NCI-H524 treated with DMSO at 0.1 percent for 48 hours (cell line): Measurements from ENCODE around the gene ZNF816.
"Not testable (repeated sequence)": the region's sequence is repeated elsewhere in the genome, so short reads cannot be mapped to it uniquely, and the experiment has no call there.

Experiments used
- DNase-seq: peaks from one replicate; lab custom pipeline; 2025; lab: John Stamatoyannopoulos, UW

ZNF816 gene

DNA sequence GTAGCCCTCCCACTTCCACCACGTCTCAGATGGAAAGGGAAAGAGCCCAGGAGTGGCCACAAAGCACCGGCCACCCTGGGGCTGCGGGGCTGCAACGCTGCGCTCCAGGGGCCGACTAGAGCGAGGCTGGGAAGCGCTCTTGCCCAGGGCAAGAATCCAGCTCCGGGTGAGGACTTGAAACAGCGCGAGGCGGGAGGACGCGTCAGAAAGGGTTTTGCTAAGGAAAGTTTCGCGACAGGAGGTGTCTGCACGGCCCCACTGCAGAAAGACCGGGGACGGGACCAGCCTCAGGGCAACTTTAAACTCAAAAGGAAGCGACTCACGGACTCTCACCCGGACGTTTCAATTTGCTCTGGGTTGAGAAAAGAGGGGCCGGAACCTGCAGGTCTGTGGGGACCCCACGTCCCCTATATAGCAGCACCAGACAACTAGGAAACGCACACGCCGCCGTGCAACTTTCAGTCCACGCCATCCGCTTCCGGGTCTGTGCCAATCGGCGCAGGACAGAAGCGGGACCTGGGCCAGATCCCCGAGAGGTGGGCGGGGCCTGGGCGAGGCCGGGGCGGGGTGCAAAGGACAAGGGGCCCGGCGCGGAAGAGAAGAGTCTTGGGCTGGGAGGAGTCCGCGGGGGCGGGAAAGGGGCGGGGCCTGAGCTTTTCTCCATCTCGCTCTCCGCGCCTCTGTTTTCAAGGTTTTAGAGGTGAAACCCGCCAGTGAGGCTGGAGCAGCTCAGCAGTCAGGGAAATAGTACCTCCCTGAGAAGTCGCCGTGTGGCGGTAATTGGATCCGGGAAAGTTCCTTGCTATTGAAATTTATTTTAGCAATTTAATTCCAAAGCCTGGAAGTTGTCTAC, at the start of gene ZNF816:
Gene ZNF816 (minus strand): TSS at position 488 of the 853 bp plus-strand sequence. CDS start 6,792 bp downstream, outside the sequence.
- peak; percentile 9 for DNase-seq

DNA sequence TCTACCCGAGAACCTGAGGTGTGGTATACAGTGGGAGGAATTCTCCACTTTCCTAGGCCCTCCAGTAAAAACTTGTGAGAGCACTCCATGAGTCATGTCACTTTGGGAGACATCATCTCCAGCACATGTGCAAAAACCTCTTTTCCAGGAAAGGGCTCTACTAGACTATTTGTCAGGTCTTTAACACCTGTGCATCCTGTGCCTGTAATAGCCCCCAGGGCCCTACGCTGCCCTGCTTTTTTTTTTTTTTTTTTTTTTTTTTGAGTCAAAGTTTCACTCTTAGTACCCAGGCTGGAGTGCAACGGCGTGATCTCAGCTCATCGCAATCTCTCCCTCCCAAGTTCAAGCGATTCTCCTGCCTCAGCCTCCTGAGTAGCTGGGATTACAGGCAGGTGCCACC, 49.3 kb upstream of the ZNF816 start:
- no peak for DNase-seq

DNA sequence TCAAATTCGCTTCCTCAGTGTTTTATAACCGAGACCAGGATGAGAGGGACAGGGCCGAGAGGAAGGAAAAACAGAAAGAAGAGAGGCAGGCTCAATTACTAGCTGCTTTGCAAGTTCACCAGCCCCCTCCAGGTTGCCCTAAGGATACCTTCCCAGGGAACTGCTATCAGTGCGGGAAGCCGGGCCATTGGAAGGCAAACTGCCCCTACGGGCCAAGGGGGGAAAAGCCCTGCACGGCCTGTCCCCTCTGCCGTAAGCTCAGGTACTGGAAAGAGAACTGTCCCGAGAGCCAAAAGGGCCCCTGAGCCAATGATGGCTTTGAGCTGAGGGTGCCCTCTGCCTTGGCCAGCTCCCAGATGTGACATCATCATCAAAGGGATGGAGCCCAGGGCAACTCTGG, 47.8 kb upstream of the ZNF816 start:
- no peak for DNase-seq

DNA sequence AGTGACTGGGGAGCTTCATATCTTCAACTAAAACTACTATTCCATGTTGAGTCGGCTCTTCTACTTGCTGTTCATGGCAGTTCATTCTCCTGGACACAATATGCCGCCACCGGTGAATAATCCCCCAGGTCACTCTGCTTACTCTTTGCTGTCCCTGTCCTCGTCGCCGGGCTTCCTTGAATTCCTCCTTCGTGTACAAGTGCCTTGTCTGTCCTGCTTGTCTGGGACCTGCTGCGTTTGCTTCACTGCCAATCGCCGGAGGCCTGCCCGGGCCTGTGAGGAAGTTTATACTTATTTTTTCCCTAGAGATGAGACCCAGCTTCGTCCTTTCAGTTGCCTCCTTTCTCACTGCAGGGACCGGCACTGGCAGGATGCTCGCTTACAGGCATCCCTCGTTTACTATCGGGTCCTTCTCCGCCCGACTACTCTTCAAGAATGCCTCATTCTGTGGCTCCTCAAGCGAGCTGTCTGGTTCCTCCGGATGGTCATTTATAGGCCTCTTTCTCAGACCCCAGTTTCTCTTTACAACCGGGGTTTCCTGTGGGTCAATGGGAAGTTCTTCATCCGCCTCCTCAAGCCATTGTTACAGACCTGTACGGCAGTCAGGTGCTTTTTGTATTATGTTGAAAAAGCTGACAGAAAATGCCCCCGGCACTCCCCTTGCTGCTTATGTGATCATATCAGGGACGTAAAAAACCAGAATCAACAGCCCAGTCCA, 45.5 kb upstream of the ZNF816 start:
- DNase-seq: no peak

DNA sequence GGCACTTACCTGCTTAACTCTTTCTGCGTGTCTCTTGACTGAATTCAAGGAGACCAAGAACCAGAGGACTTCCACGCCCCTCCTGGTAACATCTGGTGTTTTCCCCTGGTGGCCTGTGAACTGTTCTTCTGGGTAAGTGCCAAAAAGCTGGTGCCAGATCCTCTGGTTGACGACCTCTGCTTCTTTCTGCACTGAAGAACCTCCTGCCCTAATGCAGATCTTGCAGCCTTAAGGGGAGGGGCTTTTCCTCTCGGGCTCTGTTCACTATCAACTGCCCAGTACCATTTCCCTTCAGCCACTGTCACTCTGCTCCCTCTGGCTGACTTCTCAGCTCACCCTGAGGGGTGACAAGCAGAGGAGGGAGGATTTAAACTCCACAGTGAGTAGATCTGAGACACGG, 44.9 kb upstream of the ZNF816 start:
- DNase-seq: no peak

DNA sequence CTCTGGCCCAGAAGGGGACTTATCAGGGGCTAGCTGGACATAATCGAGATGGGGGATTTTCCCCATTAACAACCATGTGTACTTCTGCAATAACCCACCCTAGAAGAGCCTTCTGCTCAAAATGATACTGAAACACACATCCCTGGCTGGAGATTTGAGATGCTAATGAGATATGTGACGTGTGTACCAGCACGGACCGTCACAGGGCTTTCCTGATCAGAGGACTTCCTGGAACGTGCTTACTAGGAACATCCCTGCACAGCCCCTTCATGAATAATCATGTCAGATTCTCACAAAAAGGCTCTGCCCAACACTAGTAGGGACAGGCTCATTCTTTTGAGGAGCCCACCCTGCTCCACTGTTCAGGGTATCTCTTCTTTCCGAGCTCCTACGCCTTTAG, 44.5 kb upstream of the ZNF816 start:
- DNase-seq: no peak

DNA sequence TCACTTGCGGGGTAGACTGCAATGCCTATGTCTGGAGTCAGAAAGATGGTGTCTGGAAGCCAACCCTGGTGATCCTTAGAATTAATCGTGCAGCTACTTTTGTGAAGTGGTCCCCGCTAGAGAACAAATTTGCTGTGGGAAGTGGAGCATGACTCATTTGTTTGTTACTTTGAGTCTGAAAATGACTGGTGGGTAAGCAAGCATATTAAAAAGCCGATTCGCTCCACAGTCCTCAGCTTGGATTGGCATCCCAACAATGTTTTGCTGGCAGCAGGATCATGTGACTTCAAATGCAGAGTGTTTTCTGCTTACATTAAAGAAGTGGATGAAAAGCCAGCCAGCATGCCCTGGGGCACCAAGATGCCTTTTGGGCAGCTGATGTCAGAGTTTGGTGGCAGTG, 41.6 kb upstream of the ZNF816 start:
- no peak for DNase-seq

DNA sequence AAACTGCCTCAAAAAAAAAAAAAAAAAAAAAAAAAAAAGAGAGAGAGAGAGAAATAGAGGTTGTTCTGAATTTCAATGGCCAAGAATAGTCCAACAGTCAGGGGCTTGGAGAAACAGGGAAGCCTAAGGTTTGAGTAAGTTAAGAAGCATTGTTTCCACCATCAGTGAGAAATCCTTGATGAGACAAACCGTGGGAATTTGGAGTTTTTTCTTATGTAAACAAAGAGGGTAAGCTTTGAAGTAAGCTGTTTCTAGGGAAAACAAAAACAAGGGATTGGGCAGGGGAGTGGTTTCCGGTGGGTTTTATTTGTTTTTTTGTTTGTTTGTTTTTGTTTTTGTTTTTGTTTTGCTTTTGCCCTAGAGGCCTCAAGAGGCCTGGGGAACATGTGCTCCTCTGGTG, 39.8 kb upstream of the ZNF816 start:
- DNase-seq: no peak

DNA sequence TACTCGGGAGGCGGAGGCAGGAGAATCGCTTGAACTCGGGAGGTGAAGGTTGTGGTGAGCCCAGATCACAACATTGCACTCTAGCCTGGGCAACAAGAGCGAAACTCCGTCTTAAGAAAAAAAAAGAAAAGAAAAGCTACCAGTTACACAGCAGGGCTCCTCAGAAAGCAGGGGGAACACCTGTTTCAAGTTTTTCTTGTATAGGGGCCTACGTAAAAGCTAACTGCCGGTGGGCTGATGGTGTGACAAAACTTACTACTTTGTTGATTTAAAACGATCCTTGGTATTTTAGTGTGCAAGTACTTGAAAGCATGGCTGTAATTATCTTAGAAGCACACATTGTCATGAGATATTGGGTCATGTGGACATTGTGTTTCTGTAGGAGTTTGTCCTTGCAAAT, 35.3 kb upstream of the ZNF816 start:
- DNase-seq: no peak

DNA sequence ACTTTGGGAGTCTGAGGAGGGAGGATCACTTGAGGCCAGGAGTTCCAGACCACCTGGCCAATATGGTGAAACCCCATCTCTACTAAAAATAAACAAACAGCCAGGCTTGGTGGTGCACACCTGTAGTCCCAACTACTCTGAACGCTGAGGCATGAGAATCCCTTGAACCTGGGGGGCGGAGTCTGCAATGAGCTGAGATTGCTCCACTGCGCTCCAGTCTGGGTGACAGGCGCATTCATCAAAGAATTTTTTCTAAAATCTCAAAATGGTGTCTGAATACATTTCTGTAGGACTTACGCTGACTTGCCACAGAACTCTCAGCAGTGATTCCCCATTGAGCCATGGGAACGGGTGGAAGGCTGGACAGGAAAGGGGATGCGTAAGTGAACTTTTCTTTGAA, 33.0 kb upstream of the ZNF816 start:
- DNase-seq: no peak

DNA sequence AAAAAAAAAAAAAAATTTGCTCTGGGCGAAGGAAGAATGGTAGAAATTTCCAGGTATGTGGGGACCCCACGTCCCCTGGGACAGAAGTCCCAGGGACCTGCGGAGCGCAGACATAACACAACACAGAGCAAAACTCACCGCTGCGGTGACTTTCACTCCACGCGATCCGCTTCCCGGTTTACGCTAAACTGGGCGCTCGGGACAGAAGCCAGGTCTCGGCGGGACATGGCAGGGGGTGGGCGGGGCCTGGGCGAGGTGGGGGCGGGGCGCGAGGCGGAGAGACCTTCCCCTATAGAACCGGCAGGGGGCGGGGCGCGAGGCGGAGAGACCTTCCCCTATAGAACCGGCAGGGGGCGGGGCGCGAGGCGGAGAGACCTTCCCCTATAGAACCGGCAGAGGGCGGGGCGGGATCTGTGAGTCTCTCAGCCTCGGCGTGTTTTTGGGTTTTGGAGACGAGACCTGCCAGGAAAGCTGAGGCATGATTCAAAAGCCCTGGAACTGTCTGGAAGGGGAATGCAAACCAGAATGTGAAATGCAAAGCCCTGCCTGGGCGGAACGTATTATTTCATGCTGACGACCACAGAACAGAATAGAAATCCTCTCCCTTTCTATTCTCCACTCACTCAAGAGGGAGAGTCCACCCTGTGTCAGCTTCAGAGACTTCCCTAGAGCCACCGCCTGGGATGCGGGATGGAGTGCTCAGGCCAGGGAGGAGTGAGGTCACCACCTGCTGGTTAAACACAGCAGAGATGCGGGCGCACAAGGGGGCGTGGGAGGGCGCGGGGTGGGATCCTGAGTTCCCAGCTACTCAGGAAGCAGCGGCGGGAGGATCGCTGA, 30.9 kb upstream of the ZNF816 start:
- no peak for DNase-seq

DNA sequence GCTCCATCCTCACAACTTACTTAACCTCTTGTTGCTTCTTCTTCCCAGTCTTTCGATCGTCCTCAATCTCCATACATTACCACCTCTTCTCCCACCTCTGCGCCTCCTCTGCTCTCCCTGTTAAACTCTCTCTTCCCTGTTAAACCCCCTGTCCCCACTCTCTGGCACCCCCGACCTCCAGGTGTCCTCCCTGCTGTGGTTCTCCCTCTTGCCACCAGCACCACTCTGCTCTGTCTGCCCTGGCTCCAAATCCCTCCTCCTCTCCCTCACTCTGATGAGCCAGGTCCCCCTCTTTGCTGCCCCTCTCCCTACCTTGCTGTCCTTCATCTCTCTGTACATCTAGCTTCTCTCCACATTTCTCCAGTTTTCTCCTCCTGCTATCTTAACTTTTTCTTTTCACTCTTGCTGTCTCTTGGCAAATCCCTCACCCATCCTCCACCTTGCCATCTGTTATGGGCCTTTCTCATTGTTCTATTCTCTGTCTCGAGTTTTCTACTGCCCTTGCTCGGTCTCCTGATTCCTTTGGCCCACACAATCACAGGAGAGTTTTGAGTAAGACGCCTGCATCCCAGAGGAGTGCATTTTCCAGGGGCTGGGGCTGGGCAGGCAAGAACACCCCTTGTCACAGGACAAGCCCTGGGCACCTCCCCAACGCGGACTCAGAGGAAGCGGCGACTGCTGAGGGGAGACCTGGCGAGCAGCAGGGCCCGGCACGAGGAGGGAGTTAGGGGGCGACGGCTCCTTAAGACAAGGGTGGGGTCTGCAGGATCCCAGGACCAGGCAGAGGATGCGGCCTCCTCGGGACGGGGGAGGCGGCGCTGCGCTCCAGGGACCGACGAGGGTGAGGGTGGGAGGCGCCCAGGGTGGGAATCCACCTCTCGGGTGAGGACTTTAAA, 29.7 kb upstream of the ZNF816 start:
- DNase-seq: no peak

DNA sequence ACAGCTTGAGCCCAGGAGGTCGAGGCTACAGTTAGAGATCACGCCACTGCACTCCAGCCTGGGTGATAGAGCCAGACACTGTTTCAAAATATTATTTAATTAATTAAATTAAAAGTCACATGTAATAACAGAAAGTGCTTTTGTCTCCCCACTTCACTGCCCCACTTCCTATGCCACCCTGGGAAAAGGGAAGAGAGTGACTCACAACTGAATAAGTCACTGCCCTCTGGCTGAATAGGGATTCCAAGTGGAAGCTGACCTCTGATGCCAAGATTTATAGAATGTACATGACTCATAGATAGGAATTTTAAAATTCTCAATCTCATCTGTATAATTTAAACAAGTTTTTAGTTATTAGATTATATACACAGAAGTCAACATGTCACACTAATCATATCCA, 28.8 kb upstream of the ZNF816 start:
- DNase-seq: no peak

DNA sequence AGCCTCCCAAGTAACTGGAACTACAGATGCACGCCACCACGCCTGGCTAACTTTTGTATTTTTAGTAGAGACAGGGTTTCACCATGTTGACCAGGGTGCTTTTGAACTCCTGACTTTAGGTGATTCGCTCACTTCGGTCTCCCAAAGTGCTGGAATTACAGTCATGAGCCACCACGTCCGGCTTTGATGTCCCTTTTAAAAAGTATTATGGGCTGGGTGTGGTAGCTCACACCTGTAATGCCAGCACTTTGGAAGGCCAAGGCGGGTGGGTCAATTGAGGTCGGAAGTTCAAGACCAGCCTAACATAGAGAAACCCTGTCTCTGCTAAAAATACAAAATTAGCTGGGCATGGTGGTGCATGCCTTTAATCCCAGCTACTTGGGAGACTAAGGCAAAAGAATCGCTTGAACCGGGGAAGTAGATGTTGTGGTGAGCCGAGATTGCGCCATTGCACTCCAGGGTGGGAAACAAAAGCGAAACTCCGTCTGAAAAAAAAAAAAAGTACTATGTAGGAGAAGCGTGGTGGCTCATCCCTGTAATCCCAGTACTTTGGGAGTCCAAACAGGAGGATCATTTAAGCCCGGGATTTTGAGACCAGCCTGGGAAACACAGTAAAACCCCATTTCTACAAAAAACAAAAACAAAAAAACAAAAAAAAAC, 28.2 kb upstream of the ZNF816 start:
- no peak for DNase-seq

DNA sequence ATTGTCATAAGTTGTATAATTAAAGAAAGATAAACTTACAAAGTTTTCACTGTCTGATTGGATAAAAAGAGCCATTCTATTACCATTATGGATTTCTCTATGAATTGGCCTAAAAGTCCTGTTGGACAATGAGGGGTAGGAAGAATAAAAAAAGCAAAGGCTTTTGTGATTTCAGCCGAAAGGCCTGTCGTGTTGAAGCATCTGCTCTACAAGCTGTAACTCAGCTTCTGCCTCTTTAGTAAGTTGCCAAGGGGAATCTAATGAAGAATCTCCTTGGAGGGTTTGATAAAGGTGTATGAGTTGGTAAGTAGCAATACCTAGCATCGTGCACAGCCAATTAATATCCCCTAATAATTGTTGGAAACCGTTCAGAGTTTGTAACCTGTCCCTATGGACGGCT, 25.8 kb upstream of the ZNF816 start:
- no peak for DNase-seq

DNA sequence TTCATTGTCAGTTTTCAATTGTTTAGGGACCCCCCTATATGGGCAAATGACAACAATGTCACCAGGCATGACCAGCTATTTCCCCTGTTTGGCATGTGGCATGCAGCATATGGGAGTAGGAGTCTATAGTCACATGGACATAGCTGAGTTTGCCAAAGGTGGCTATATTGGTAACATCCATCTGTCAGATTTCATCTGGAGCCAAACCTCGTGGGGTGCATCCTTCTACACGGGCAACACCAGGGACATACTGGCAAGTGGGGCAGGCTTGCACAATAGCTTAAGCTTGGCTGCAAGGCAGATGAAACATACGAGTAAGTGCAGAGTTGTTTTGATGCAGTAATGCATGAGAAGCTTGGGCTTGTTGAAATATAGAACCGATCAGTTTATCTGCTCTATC, 24.5 kb upstream of the ZNF816 start:
- DNase-seq: no peak

DNA sequence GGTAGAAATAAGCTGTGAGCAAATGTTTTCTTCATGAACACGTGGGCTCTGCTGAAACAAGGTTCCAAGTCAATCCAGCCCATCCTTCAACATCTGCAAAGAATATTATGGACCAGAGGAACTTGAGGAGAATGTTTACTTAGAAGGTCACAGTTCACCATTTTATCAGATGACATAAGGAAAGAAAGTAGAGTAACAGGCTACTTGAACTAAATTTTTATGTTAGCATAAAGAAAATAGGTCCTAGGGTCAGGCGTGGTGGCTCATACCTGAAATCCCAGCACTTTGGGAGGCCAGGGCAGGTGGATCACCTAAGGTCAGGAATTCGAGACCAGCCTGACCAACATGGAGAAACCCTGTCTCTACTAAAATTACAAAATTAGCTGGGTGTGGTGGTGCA, 20.5 kb upstream of the ZNF816 start:
- not testable (repeated sequence) for DNase-seq

DNA sequence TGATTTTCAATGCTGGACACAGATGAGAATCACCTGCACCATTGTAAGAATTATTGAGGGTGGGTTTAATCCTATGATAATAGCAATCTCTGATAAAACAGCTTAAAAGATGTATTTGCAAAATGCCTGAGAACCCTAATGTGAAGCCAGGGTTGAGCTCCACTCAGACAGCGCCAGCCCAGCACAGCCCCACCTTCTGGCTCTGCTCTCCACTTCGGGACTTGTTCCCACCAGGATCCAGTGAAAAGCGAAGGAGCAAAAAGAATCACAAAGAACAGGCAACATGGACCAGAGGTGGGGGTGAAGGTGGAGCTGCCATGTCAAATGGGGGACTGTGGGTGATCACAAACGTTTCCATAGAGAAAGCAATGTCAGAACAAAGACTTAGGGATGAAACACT, 18.6 kb upstream of the ZNF816 start:
- DNase-seq: no peak

DNA sequence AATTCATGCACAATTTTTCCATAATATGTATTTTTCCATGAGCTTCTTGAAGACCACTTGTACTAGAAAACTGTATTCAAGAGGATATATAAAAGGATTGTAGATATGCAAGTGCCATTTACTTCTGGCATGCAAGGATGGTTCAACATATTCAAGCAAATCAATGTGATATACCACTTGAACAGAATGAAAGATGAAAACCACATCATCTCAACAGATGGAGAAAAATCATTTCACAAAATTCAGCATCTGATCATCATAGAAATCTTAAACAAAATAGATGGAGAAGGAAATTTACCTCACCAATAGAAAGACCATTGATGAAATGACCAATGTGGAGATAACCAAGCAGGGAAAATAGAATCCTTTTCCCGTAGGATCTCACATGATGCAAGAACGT, 5.1 kb upstream of the ZNF816 start:
- DNase-seq: no peak

DNA sequence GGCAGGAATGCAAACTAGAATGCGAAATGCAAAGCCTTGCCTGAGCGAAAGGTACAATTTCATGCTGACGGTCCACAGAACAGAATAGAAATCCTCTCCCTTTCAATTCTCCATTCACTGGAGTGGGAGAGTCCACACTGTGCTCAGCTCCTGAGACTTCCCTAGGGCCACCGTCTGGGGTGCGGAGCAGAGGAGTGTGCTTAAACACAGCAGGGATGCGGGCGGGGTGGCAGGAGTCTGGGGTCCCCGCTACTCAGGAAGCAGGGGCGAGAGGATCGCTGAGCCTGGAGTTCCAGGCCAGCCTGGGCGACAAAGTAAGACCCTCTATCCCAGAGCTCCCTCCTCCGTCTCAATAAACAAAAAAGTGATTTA, 552 bp upstream of the ZNF816 start:
- DNase-seq: no peak

DNA sequence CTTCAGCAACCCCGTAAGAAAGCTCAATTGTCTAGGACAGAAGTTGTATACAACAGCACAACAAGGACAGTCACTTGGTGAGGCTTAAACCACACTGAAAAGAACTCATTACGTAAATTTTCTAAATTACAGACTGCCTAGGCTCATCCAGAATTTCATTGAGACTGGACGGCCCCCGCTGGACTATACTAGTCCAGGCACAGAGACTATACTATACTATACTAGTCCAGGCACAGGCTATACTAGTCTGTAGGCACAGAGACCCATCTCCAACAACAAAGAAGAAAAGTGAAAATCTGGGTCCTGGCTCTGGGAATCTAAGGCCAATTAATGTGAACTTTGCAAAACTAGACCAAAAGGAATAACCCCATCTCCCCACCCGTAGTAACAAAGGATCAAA, 700 bp downstream of the ZNF816 start:
- no peak for DNase-seq
